Measurements from ENCODE around the gene KCNRG.

DNA sequence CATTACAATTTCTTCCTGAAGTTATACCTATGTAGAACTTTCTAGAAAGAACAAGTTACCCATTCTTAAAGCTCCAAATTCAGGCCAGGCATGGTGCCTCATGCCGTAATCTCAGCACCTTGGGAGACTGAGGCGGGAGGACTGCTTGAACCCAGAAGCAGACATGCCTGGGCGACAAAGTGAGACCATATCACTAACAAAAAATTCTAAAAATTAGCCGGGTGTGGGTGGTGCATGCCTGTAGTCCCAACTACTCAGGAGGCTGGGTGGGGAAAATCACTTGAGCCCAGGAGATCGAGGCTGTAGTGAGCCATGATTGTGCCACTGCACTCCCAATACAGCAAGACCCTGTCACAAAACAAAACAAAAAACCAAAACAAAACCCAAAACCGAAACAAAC, 23.0 kb downstream of the KCNRG start:
- TF ChIP-seq, protein P1, sequence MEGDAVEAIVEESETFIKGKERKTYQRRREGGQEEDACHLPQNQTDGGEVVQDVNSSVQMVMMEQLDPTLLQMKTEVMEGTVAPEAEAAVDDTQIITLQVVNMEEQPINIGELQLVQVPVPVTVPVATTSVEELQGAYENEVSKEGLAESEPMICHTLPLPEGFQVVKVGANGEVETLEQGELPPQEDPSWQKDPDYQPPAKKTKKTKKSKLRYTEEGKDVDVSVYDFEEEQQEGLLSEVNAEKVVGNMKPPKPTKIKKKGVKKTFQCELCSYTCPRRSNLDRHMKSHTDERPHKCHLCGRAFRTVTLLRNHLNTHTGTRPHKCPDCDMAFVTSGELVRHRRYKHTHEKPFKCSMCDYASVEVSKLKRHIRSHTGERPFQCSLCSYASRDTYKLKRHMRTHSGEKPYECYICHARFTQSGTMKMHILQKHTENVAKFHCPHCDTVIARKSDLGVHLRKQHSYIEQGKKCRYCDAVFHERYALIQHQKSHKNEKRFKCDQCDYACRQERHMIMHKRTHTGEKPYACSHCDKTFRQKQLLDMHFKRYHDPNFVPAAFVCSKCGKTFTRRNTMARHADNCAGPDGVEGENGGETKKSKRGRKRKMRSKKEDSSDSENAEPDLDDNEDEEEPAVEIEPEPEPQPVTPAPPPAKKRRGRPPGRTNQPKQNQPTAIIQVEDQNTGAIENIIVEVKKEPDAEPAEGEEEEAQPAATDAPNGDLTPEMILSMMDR (IDR thresholded peaks at IDR 0.05): no peak
- no peak for TF ChIP-seq POLR2AphosphoS5 (IDR thresholded peaks at IDR 0.05)
- TF ChIP-seq POLR2A (IDR thresholded peaks at IDR 0.05): no peak
- no peak for TF ChIP-seq EP300 (IDR thresholded peaks at IDR 0.05)

All from stomach (tissue), 4 donors.